ENCODE results near the gene SCAPER. TPM values are rescaled to one million over a fixed set of nuclear protein-coding genes. Genes with fewer than 3 reads are reported as not detected.
"Not testable (repeated sequence)": the region's sequence is repeated elsewhere in the genome, so short reads cannot be mapped to it uniquely, and the experiment has no call there.

Gene SCAPER
- total RNA-seq, 1 experiment from 2014 or later, result 7.4 TPM

GRCh38 chr15:76901965-76902364, 3.2 kb downstream of the SCAPER start:
- Histone ChIP-seq H3K9me3 (ENCODE audit: control insufficient read depth, low read depth, low read length) (no peaks in the 10 kb centered on the region), H3K14ac (ENCODE audit: insufficient read depth, low read length) (no peak overlapping the region), H2BK5ac (ENCODE audit: insufficient read length, low read length) (no peak overlapping the region), H3K23ac (ENCODE audit: insufficient read length, low read depth, low read length) (no peak overlapping the region), H3K27me3 (ENCODE audit: insufficient read depth, low read length) (no peaks in the 10 kb centered on the region; the same call in 1 of the 2 replicates), H2BK20ac (ENCODE audit: low read depth, low read length, poor library complexity, severe bottlenecking) (no peak overlapping the region), H2BK15ac (ENCODE audit: low read depth, low read length) (no peak overlapping the region), H3K27ac (ENCODE audit: insufficient read length, low read depth, low read length) (no peak overlapping the region), H4K5ac (ENCODE audit: insufficient read length, low read depth, low read length) (no peak overlapping the region), H3K18ac (ENCODE audit: insufficient read length, low read depth, low read length) (no peak overlapping the region), H3K79me2 (ENCODE audit: insufficient read depth, low read length) (no peaks in the 10 kb centered on the region), H3K4me2 (ENCODE audit: insufficient read depth, insufficient read length, low read length) (no peak overlapping the region), H4K8ac (replicated peaks; ENCODE audit: insufficient read length, low read depth, low read length) (no peak overlapping the region), H3K56ac (ENCODE audit: insufficient read length, low read depth, low read length) (no peak overlapping the region), H2BK120ac (ENCODE audit: low read depth, low read length, poor library complexity, severe bottlenecking) (no peak overlapping the region), H2AK5ac (ENCODE audit: insufficient read length, low read length) (no peak overlapping the region), H2AFZ (ENCODE audit: low read length) (no peak overlapping the region), H3K79me1 (ENCODE audit: insufficient read depth, low read depth, low read length, poor library complexity, severe bottlenecking) (no peaks in the 10 kb centered on the region), H3K9ac (ENCODE audit: extremely low read depth, insufficient read length, low read length) (no peak overlapping the region), H2BK12ac (ENCODE audit: insufficient read length, low read depth, low read length) (no peak overlapping the region), H4K20me1 (ENCODE audit: control insufficient read depth, insufficient read depth, insufficient read length) (no peaks in the 10 kb centered on the region), H3K23me2 (ENCODE audit: insufficient read length, low read depth, low read length, poor library complexity, severe bottlenecking) (peaks cover 9% of the 10 kb centered on the region), H4K91ac (ENCODE audit: insufficient read length, low read depth, low read length) (no peak overlapping the region), H3T11ph (ENCODE audit: low read length) (no peak overlapping the region), H3K4me1 (ENCODE audit: insufficient read depth, low read length) (no peaks in the 10 kb centered on the region; the same call in 1 of the 2 replicates), H3K4ac (ENCODE audit: low read depth, low read length) (no peak overlapping the region)
- no peak overlapping the region for H3K4me3 Mint-ChIP-seq
- H3K27me3 Mint-ChIP-seq (ENCODE audit: low read depth), result peaks cover 28% of the 10 kb centered on the region
- DNase-seq, result no peak
- peaks cover 15 to 23% of the 10 kb centered on the region in 2 experiments for H3K4me1 Mint-ChIP-seq
- peaks cover 15 to 20% of the 10 kb centered on the region in 2 experiments for H3K9me3 Mint-ChIP-seq
- peaks cover 12 to 31% (median 15%) of the 10 kb centered on the region in 3 experiments for H3K36me3 Mint-ChIP-seq (ENCODE audit: insufficient read depth in 1 of 3, low read depth in 3 of 3)
- H3K27ac Mint-ChIP-seq, result no peak overlapping the region
- no peak for TF ChIP-seq CTCF (conservative IDR thresholded peaks at IDR 0.05)
- no CpG with 5 or more reads among the region's 2 CpGs for WGBS (ENCODE audit: extremely low coverage, insufficient read length, low lambda C conversion rate)

DNA sequence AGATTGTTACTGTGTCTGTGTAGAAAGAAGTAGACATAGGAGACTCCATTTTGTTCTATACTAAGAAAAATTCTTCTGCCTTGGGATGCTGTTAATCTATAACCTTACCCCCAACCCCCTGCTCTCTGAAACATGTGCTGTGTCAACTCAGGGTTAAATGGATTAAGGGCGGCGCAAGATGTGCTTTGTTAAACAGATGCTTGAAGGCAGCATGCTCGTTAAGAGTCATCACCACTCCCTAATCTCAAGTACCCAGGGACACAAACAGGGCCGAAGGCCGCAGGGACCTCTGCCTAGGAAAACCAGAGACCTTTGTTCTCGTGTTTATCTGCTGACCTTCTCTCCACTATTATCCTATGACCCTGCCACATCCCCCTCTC, 5.2 kb downstream of the SCAPER start:
- H3K18ac ChIP-seq (ENCODE audit: insufficient read length, low read depth, low read length); H3T11ph ChIP-seq (ENCODE audit: low read length); H3K27me3 ChIP-seq (ENCODE audit: insufficient read depth, low read length); H2BK120ac ChIP-seq (ENCODE audit: low read depth, low read length, poor library complexity, severe bottlenecking); H3K9ac ChIP-seq (ENCODE audit: extremely low read depth, insufficient read length, low read length); H3K56ac ChIP-seq (ENCODE audit: insufficient read length, low read depth, low read length); H2BK12ac ChIP-seq (ENCODE audit: insufficient read length, low read depth, low read length); H3K4ac ChIP-seq (ENCODE audit: low read depth, low read length); H3K14ac ChIP-seq (ENCODE audit: insufficient read depth, low read length); H4K8ac ChIP-seq (replicated peaks; ENCODE audit: insufficient read length, low read depth, low read length); H3K27ac Mint-ChIP-seq; H3K9me3 ChIP-seq (ENCODE audit: control insufficient read depth, low read depth, low read length); H3K4me3 Mint-ChIP-seq; H3K27ac ChIP-seq (ENCODE audit: insufficient read length, low read depth, low read length); H3K4me2 ChIP-seq (ENCODE audit: insufficient read depth, insufficient read length, low read length); H2BK5ac ChIP-seq (ENCODE audit: insufficient read length, low read length); H2AK5ac ChIP-seq (ENCODE audit: insufficient read length, low read length); H2BK20ac ChIP-seq (ENCODE audit: low read depth, low read length, poor library complexity, severe bottlenecking); H3K23me2 ChIP-seq (ENCODE audit: insufficient read length, low read depth, low read length, poor library complexity, severe bottlenecking); H4K5ac ChIP-seq (ENCODE audit: insufficient read length, low read depth, low read length); H4K20me1 ChIP-seq (ENCODE audit: control insufficient read depth, insufficient read depth, insufficient read length); H3K79me1 ChIP-seq (ENCODE audit: insufficient read depth, low read depth, low read length, poor library complexity, severe bottlenecking); H3K23ac ChIP-seq (ENCODE audit: insufficient read length, low read depth, low read length); H2AFZ ChIP-seq (ENCODE audit: low read length); H2BK15ac ChIP-seq (ENCODE audit: low read depth, low read length); H3K79me2 ChIP-seq (ENCODE audit: insufficient read depth, low read length); H4K91ac ChIP-seq (ENCODE audit: insufficient read length, low read depth, low read length); DNase-seq; H3K4me1 ChIP-seq (ENCODE audit: insufficient read depth, low read length): not testable (repeated sequence)
- no CpG with 5 or more reads among the region's 6 CpGs for WGBS (ENCODE audit: extremely low coverage, insufficient read length, low lambda C conversion rate)
- Mint-ChIP-seq H3K4me1 (peaks cover 9 to 16% of the 10 kb centered on the region in 2 experiments), H3K36me3 (ENCODE audit: insufficient read depth in 1 of 3, low read depth in 3 of 3) (peaks cover 15 to 31% (median 15%) of the 10 kb centered on the region in 3 experiments), H3K27me3 (ENCODE audit: low read depth) (peaks cover 11% of the 10 kb centered on the region), H3K9me3 (peaks cover 15 to 20% of the 10 kb centered on the region in 2 experiments)

Data from H9 (cell line).